Measurements from ENCODE around the gene ABCG1. TPM values are rescaled to one million over a fixed set of nuclear protein-coding genes. Genes with fewer than 3 reads are reported as not detected.

Gene ABCG1
- total RNA-seq, 1 donor from 2014 or later, result 39.5 TPM

GRCh38 chr21:42272984-42273600 lies 54.2 kb downstream of the ABCG1 start:
- Histone ChIP-seq H3K4me1 (no peaks in the 10 kb centered on the region), H3K9me3 (no peaks in the 10 kb centered on the region), H3K27ac (no peak overlapping the region), H3K4me3 (no peak overlapping the region), H3K27me3 (no peaks in the 10 kb centered on the region), H3K36me3 (no peaks in the 10 kb centered on the region)
- no peak for TF ChIP-seq CTCF (IDR thresholded peaks at IDR 0.05)
- DNase-seq (ENCODE audit: low spot score in 2 of 2), result no peak
- intact Hi-C loops (cut with DNase I), result no loop called here

- no peaks in the 10 kb centered on the region for H3K27me3 ChIP-seq
- H3K4me1 ChIP-seq, result no peaks in the 10 kb centered on the region
- DNase-seq (ENCODE audit: low spot score in 2 of 2), result no peak
- H3K9me3 ChIP-seq, result no peaks in the 10 kb centered on the region
- H3K36me3 ChIP-seq, result no peaks in the 10 kb centered on the region
- no peak overlapping the region for H3K27ac ChIP-seq
- no peak for TF ChIP-seq CTCF (IDR thresholded peaks at IDR 0.05)
- intact Hi-C loops (cut with DNase I), result no loop called here
- no peak overlapping the region for H3K4me3 ChIP-seq
Observed at GRCh38 chr21:42276076-42276475, 57.1 kb downstream of the ABCG1 start.

GRCh38 chr21:42276526-42277154 lies 57.7 kb downstream of the ABCG1 start:
- Histone ChIP-seq H3K4me1 (no peaks in the 10 kb centered on the region), H3K9me3 (no peaks in the 10 kb centered on the region), H3K27me3 (no peaks in the 10 kb centered on the region), H3K27ac (no peak overlapping the region), H3K4me3 (no peak overlapping the region), H3K36me3 (no peaks in the 10 kb centered on the region)
- no peak for DNase-seq (ENCODE audit: low spot score in 2 of 2)
- intact Hi-C loops (cut with DNase I), result no loop called here
- no peak for TF ChIP-seq CTCF (IDR thresholded peaks at IDR 0.05)

- Histone ChIP-seq H3K9me3 (no peaks in the 10 kb centered on the region), H3K27me3 (no peaks in the 10 kb centered on the region), H3K4me3 (no peak overlapping the region), H3K27ac (no peak overlapping the region), H3K36me3 (no peaks in the 10 kb centered on the region), H3K4me1 (no peaks in the 10 kb centered on the region)
- intact Hi-C loops (cut with DNase I), result no loop called here
- no peak for TF ChIP-seq CTCF (IDR thresholded peaks at IDR 0.05)
- no peak for DNase-seq (ENCODE audit: low spot score in 2 of 2)
Observed at GRCh38 chr21:42277593-42277992, 58.7 kb downstream of the ABCG1 start.

- Histone ChIP-seq H3K27ac (no peak overlapping the region), H3K4me3 (no peak overlapping the region), H3K9me3 (no peaks in the 10 kb centered on the region), H3K36me3 (no peaks in the 10 kb centered on the region), H3K4me1 (no peaks in the 10 kb centered on the region), H3K27me3 (no peaks in the 10 kb centered on the region)
- DNase-seq (ENCODE audit: low spot score in 2 of 2), result no peak
- intact Hi-C loops (cut with DNase I), result no loop called here
- no peak for TF ChIP-seq CTCF (IDR thresholded peaks at IDR 0.05)
Observed at GRCh38 chr21:42278451-42279149, 59.7 kb downstream of the ABCG1 start.
